Smooth muscle cell (in vitro differentiated cells): ENCODE measurements around the gene NGRN. TPM values are rescaled to one million over a fixed set of nuclear protein-coding genes. Genes with fewer than 3 reads are reported as not detected.

ENCODE experiments used
- DNase-seq: peaks from one replicate; lab custom pipeline; 2025; ENCODE audit not compliant: unreplicated experiment; lab: John Stamatoyannopoulos, UW
- H2AFZ ChIP-seq: fragments of 200-600 bp; sonication (generic); 2 replicates; pipeline ENCODE4 v1.6.0; 2016; ENCODE audit warnings: antibody characterized with exemption, low read depth, mild to moderate bottlenecking
- H3F3A ChIP-seq: fragments of 200-600 bp; sonication (generic); 2 replicates; pipeline ENCODE4 v1.6.0; 2017; ENCODE audit warnings: antibody characterized with exemption, low read depth
- H3K27ac ChIP-seq: fragments of 200-600 bp; sonication (generic); 2 replicates; pipeline ENCODE4 v1.5.1; 2016; ENCODE audit warnings: low read depth, mild to moderate bottlenecking
- H3K27me3 ChIP-seq: fragments of 200-600 bp; sonication (generic); 2 replicates; pipeline ENCODE4 v1.6.1; 2016; ENCODE audit warnings: low read depth, mild to moderate bottlenecking
- H3K36me3 ChIP-seq: fragments of 200-600 bp; sonication (generic); 2 replicates; pipeline ENCODE4 v1.5.1; 2016; ENCODE audit warnings: low read depth
- H3K4me1 ChIP-seq: fragments of 200-600 bp; sonication (generic); 2 replicates; pipeline ENCODE4 v1.5.1; 2016; ENCODE audit warnings: low read depth
- H3K4me2 ChIP-seq: fragments of 200-600 bp; sonication (generic); 2 replicates; pipeline ENCODE4 v1.6.0; 2016; ENCODE audit warnings: mild to moderate bottlenecking
- H3K4me3 ChIP-seq: fragments of 200-600 bp; sonication (generic); 2 replicates; pipeline ENCODE4 v1.5.1; 2016; ENCODE audit warnings: mild to moderate bottlenecking
- H3K79me2 ChIP-seq: fragments of 200-600 bp; sonication (generic); 2 replicates; pipeline ENCODE4 v1.6.0; 2016; ENCODE audit warnings: low read depth, mild to moderate bottlenecking
- H3K9ac ChIP-seq: fragments of 200-600 bp; sonication (generic); 2 replicates; pipeline ENCODE4 v1.6.0; 2016; ENCODE audit warnings: low read depth
- H3K9me3 ChIP-seq: fragments of 200-600 bp; sonication (generic); replicated peaks from 2 replicates; pipeline ENCODE4 v1.5.1; 2016; ENCODE audit warnings: low read depth
- H4K20me1 ChIP-seq: fragments of 200-600 bp; sonication (generic); 2 replicates; pipeline ENCODE4 v1.6.0; 2016; ENCODE audit warnings: low read depth
- CTCF ChIP-seq: fragments of 200-600 bp; sonication (generic); IDR thresholded peaks from 2 replicates; pipeline ENCODE4 v1.5.1; 2017; ENCODE audit warnings: borderline replicate concordance, mild to moderate bottlenecking, antibody characterized with exemption; ENCODE audit not compliant: insufficient read depth, poor library complexity, severe bottlenecking
- WGBS: methylation state at CpG from one replicate; pipeline ENCODE4 v1.1.7; 2016; ENCODE audit warnings: low lambda C conversion rate; 5-methylcytosine and 5-hydroxymethylcytosine counted together
- polyA plus RNA-seq: library from polyadenylated mRNA; unstranded; fragments of >200 nt; fragmentation: Nextera tagmentation; extraction: Ambion mirVana; gene quantifications from 2 replicates; pipeline ENCODE4 v1.2.1, GENCODE V29; 2016
- total RNA-seq: library from RNA; depleted of rRNA; stranded (reverse); fragments of >200 nt; gene quantifications from 2 replicates; pipeline ENCODE4 v1.2.3, GENCODE V29; 2014

The NGRN gene
- total and polyA plus RNA-seq, 2 experiments from 2014 or later: 54.8 to 71.5 TPM

GRCh38 chr15:90239371-90239770 lies 26.1 kb upstream of the NGRN start:
- Histone ChIP-seq H3K27ac (no peak overlapping the region), H2AFZ (no peak overlapping the region), H3K4me1 (peaks cover 3% of the 10 kb centered on the region), H3K27me3 (no peaks in the 10 kb centered on the region), H4K20me1 (no peaks in the 10 kb centered on the region), H3K4me2 (no peak overlapping the region), H3K36me3 (no peaks in the 10 kb centered on the region), H3K9me3 (no peaks in the 10 kb centered on the region), H3K79me2 (no peaks in the 10 kb centered on the region), H3K9ac (no peak overlapping the region), H3F3A (no peaks in the 10 kb centered on the region), H3K4me3 (no peak overlapping the region)
- WGBS: 93% methylated on average over 3 of the region's 3 CpGs
- no peak for DNase-seq
- no peak for TF ChIP-seq CTCF

DNA sequence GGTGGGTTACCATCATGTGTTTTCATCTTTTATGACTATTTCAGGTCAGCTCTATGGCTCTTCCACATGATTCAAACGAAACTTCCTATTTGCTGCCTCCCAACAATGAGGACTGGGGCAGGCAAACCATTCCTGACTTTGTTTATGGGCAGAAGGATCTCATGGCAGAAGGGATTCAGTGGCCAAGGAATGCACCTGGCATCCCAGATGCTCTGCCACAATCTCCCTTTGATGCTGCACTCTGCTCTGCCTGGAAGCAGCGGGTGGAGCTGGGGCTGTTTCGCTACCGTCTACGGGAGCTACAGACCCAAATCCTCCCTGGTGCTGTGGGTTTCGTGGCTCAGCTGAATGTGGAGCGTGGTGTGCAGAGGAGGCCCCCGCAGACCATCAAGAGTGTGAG lies 24.6 kb upstream of the NGRN start:
- Histone ChIP-seq H3K36me3 (no peaks in the 10 kb centered on the region), H3K4me2 (no peak overlapping the region)

DNA sequence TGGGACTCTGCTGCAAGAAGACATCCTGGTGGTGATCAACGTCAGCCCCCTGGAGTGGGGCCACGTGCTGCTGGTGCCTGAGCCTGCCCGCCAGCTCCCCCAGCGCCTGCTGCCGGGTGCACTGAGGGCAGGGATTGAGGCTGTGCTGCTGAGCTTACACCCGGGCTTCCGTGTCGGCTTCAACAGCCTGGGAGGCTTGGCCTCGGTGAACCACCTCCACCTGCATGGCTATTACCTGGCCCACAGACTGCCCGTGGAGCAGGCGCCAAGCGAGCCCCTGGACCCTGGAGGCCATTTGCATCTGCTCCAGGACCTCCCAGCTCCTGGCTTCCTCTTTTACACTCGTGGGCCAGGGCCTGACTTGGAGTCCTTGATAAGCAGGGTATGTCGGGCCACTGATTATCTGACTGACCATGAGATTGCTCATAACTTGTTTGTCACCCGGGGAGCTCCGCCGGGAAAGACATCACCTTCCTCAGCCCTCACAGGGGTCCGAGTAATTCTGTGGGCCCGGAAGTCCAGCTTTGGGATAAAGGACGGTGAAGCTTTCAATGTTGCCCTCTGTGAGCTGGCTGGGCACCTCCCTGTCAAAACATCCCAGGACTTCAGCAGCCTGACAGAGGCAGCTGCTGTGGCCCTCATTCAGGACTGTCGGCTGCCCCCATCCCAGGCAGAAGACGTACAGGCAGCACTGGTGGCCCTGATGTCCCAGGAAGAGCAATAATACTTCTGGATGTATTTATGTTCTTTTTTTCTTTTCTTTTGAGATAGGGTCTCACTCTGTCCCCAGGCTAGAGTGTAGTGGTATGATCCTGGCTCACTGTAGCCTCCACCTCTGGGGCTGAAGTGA lies 23.9 kb upstream of the NGRN start:
- no peaks in the 10 kb centered on the region for H3K79me2 ChIP-seq
- H3K9ac ChIP-seq: no peak overlapping the region
- H3K4me2 ChIP-seq: no peak overlapping the region
- H4K20me1 ChIP-seq: no peaks in the 10 kb centered on the region
- H3K4me1 ChIP-seq: no peaks in the 10 kb centered on the region
- no peak overlapping the region for H3K4me3 ChIP-seq
- no peaks in the 10 kb centered on the region for H3K9me3 ChIP-seq
- no peak overlapping the region for H3K27ac ChIP-seq
- H3K27me3 ChIP-seq: no peaks in the 10 kb centered on the region
- no peaks in the 10 kb centered on the region for H3F3A ChIP-seq
- TF ChIP-seq CTCF: no peak
- no peaks in the 10 kb centered on the region for H3K36me3 ChIP-seq
- no peak overlapping the region for H2AFZ ChIP-seq
- WGBS: 87% methylated on average over 22 of the region's 22 CpGs
- DNase-seq: no peak

More for the DNA sequence above, 24.6 kb upstream of the NGRN start:
- no peaks in the 10 kb centered on the region for H3F3A ChIP-seq
- H3K27ac ChIP-seq: no peak overlapping the region
- H4K20me1 ChIP-seq: no peaks in the 10 kb centered on the region
- no peaks in the 10 kb centered on the region for H3K4me1 ChIP-seq
- no peak overlapping the region for H2AFZ ChIP-seq
- whole genome bisulfite sequencing: 92% methylated on average over 8 of the region's 8 CpGs
- no peak overlapping the region for H3K9ac ChIP-seq
- H3K4me3 ChIP-seq: no peak overlapping the region
- no peaks in the 10 kb centered on the region for H3K79me2 ChIP-seq
- no peaks in the 10 kb centered on the region for H3K27me3 ChIP-seq
- TF ChIP-seq CTCF: no peak
- no peak for DNase-seq
- H3K9me3 ChIP-seq: no peaks in the 10 kb centered on the region
